Stomach (tissue), 4 donors: Measurements from ENCODE around the gene CRYBB1.

Experiments
- POLR2A ChIP-seq, 4 donors: fragments of 450-650 bp; IDR thresholded peaks; one replicate each; pipeline ENCODE4 v1.6.1; 2016; ENCODE audit warnings: antibody characterized with exemption in 4 of 4, control low read depth in 2 of 4, mild to moderate bottlenecking in 1 of 4, moderate library complexity in 1 of 4
- POLR2AphosphoS5 ChIP-seq, 3 donors: sonication (generic); formaldehyde crosslinking; IDR thresholded peaks; one replicate each; pipeline ENCODE4 v1.6.1; 2016; ENCODE audit warnings: antibody characterized with exemption in 3 of 3

DNA sequence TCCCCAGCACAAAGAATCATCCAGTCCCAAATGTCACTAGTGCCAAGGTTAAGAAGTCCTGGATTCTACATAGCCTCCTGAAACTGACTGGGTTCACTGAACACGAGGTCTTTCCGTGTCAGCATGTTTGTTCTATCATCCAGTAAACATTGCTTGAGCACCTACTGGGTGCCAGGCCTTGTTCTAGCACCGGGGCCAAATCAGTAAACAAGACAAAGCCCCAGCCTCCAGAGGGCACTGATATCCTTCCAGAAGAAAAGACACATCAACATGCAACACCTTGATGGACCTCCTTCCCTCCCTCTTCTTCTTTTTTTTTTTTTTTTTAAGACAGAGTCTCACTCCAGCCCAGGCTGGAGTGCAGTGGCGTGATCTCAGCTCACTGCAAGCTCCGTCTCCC lies 54.8 kb downstream of the CRYBB1 start:
- no peak for TF ChIP-seq POLR2A (IDR thresholded peaks at IDR 0.05)
- no peak for TF ChIP-seq POLR2AphosphoS5 (IDR thresholded peaks at IDR 0.05)
